PC-9 (cell line): Measurements from ENCODE around the gene DICER1.

ENCODE experiments used
- CTCF ChIP-seq: fragments of 200-600 bp; sonication (generic); conservative IDR thresholded peaks from 2 replicates; pipeline ENCODE4 v1.6.1; 2017; ENCODE audit warnings: mixed run types, antibody characterized with exemption, mild to moderate bottlenecking, moderate library complexity
- EZH2 ChIP-seq: fragments of 200-600 bp; sonication (generic); IDR thresholded peaks from 2 replicates; pipeline ENCODE4 v1.8.0; 2017; ENCODE audit warnings: antibody characterized with exemption, low read depth

GRCh38 chr14:95063391-95063790 is 93.9 kb downstream of the DICER1 start:
- TF ChIP-seq CTCF (no peak), EZH2 (no peak)
